Measurements from ENCODE around the gene SMIM1.
"Not testable (repeated sequence)": the region's sequence is repeated elsewhere in the genome, so short reads cannot be mapped to it uniquely, and the experiment has no call there.

DNA sequence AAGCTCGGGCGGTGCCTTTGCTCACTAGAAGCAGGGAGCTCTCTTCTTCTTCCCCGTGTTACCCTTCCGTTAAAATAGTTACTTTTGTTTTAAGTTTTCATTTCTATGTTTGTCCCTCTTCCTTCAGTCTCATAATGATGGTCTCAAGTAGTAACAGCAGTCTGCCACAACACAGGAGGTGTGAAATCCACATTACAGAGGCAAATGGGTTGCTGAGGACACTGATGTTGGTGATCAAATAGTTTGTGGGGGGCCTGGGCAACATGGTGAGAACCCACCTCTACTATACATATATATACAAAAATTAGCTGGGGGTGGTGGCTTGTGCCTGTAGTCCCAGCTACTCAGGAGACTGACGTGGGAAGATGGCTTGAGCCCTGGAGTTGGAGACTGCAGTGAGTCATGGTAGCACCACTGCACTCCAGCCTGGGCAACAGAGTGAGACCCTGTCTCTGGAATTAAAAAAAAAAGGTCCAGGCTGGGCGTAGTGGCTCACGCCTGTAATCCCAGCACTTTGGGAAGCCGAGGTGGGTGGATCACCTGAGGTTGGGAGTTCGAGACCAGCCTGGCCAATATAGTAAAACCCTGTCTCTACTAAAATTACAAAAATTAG is 37.7 kb downstream of the SMIM1 start:
- TF ChIP-seq, protein P1, sequence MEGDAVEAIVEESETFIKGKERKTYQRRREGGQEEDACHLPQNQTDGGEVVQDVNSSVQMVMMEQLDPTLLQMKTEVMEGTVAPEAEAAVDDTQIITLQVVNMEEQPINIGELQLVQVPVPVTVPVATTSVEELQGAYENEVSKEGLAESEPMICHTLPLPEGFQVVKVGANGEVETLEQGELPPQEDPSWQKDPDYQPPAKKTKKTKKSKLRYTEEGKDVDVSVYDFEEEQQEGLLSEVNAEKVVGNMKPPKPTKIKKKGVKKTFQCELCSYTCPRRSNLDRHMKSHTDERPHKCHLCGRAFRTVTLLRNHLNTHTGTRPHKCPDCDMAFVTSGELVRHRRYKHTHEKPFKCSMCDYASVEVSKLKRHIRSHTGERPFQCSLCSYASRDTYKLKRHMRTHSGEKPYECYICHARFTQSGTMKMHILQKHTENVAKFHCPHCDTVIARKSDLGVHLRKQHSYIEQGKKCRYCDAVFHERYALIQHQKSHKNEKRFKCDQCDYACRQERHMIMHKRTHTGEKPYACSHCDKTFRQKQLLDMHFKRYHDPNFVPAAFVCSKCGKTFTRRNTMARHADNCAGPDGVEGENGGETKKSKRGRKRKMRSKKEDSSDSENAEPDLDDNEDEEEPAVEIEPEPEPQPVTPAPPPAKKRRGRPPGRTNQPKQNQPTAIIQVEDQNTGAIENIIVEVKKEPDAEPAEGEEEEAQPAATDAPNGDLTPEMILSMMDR (IDR thresholded peaks at IDR 0.05; ENCODE audit: insufficient read depth, low read depth, low read length), result not testable (repeated sequence)
- TF ChIP-seq EZH2 (IDR thresholded peaks at IDR 0.05; ENCODE audit: insufficient read depth, low read length), result not testable (repeated sequence)
